Trophoblast cell (in vitro differentiated cells and primary cell): ENCODE data around the gene NOS1AP.

Source experiments
- DNase-seq, 2 donors: peaks; one replicate each; pipeline ENCODE4 v3.0.0-alpha.2; 2016
- H2AFZ ChIP-seq: 2 replicates; pipeline ENCODE4 v1.6.1; 2013; ENCODE audit warnings: low read length, moderate library complexity, mild to moderate bottlenecking; ENCODE audit not compliant: insufficient read depth, poor library complexity
- H2AK5ac ChIP-seq: 2 replicates; pipeline ENCODE4 v1.6.1; 2013; ENCODE audit warnings: mild to moderate bottlenecking, low read length
- H2BK120ac ChIP-seq: 2 replicates; pipeline ENCODE4 v1.6.1; 2013; ENCODE audit warnings: low read length, mild to moderate bottlenecking, moderate library complexity; ENCODE audit not compliant: insufficient read depth, poor library complexity
- H2BK12ac ChIP-seq: 2 replicates; pipeline ENCODE4 v1.6.1; 2013; ENCODE audit warnings: mild to moderate bottlenecking, low read length, moderate library complexity
- H2BK5ac ChIP-seq: 2 replicates; pipeline ENCODE4 v1.6.1; 2013; ENCODE audit warnings: low read length, low read depth, moderate library complexity, mild to moderate bottlenecking; ENCODE audit not compliant: poor library complexity
- H3K14ac ChIP-seq: 2 replicates; pipeline ENCODE4 v1.6.1; 2013; ENCODE audit warnings: mild to moderate bottlenecking, low read length
- H3K18ac ChIP-seq: 2 replicates; pipeline ENCODE4 v1.6.1; 2013; ENCODE audit warnings: mild to moderate bottlenecking, low read length
- H3K23ac ChIP-seq: 2 replicates; pipeline ENCODE4 v1.6.1; 2013; ENCODE audit warnings: low read length
- H3K27ac ChIP-seq: 2 replicates; pipeline ENCODE4 v1.5.1; 2013; ENCODE audit warnings: low read depth, mild to moderate bottlenecking, inconsistent platforms, low read length, moderate library complexity
- H3K27me3 ChIP-seq: 2 replicates; pipeline ENCODE4 v1.6.1; 2013; ENCODE audit warnings: inconsistent platforms, mild to moderate bottlenecking, low read length, moderate library complexity; ENCODE audit not compliant: insufficient read depth
- H3K36me3 ChIP-seq, 2 experiments: 1 replicate in 1 of 2; 2 replicates in 1 of 2; pipeline ENCODE4 v1.6.1; 2013; ENCODE audit warnings: low read length in 2 of 2, mild to moderate bottlenecking in 2 of 2, moderate library complexity in 1 of 2; ENCODE audit not compliant: insufficient read depth in 2 of 2, control insufficient read depth in 1 of 2
- H3K4ac ChIP-seq: 2 replicates; pipeline ENCODE4 v1.6.1; 2013; ENCODE audit warnings: low read depth, mild to moderate bottlenecking, low read length, moderate library complexity
- H3K4me1 ChIP-seq, 2 experiments: 1 replicate in 1 of 2; 2 replicates in 1 of 2; pipeline ENCODE4 v1.6.1; 2013; ENCODE audit warnings: low read length in 2 of 2, mild to moderate bottlenecking in 2 of 2, moderate library complexity in 1 of 2; ENCODE audit not compliant: insufficient read depth in 2 of 2, control insufficient read depth in 1 of 2
- H3K4me2 ChIP-seq: 2 replicates; pipeline ENCODE4 v1.6.1; 2013; ENCODE audit warnings: inconsistent platforms, mild to moderate bottlenecking, low read length, moderate library complexity
- H3K4me3 ChIP-seq: 2 replicates; pipeline ENCODE4 v1.5.1; 2013; ENCODE audit warnings: mild to moderate bottlenecking, low read depth, low read length, inconsistent platforms
- H3K79me1 ChIP-seq: one replicate; pipeline ENCODE4 v1.6.1; 2013; ENCODE audit warnings: low read length
- H3K79me2 ChIP-seq: 2 replicates; pipeline ENCODE4 v1.6.1; 2013; ENCODE audit warnings: low read length, mild to moderate bottlenecking; ENCODE audit not compliant: control insufficient read depth, insufficient read depth, poor library complexity
- H3K9ac ChIP-seq: 2 replicates; pipeline ENCODE4 v1.6.1; 2013; ENCODE audit warnings: mild to moderate bottlenecking, low read length
- H3K9me3 ChIP-seq: 2 replicates; pipeline ENCODE4 v1.6.1; 2013; ENCODE audit warnings: low read depth, mild to moderate bottlenecking, control low read depth, inconsistent platforms, low read length; ENCODE audit not compliant: insufficient read depth
- H4K12ac ChIP-seq: 2 replicates; pipeline ENCODE4 v1.6.1; 2013; ENCODE audit warnings: low read depth, mild to moderate bottlenecking, low read length, moderate library complexity
- H4K8ac ChIP-seq: 2 replicates; pipeline ENCODE4 v1.6.1; 2013; ENCODE audit warnings: low read depth, mild to moderate bottlenecking, low read length, moderate library complexity
- H4K91ac ChIP-seq: one replicate; pipeline ENCODE4 v1.6.1; 2013; ENCODE audit warnings: low read depth, mild to moderate bottlenecking, low read length, moderate library complexity
- WGBS: extraction: QIAGEN DNeasy Blood & Tissue Kit; methylation state at CpG from one replicate; pipeline ENCODE4 v1.1.7; 2013; ENCODE audit warnings: missing lambda C conversion rate; ENCODE audit not compliant: insufficient read length, insufficient coverage; ENCODE audit errors: extremely low coverage; 5-methylcytosine and 5-hydroxymethylcytosine counted together

Gene NOS1AP

DNA sequence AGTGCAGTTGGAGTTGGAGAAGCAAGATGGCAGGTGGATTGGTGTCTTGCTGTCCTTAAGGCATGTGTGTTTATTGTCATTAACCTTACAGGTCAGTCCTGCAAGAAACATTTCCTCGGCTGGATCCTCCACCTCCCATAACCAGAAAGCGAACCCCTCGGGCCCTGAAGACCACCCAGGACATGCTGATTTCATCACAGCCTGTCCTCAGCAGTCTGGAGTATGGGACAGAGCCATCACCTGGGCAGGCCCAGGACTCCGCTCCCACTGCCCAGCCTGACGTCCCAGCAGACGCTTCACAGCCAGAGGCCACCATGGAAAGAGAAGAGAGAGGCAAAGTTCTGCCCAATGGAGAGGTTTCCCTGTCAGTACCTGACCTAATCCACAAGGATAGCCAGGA is 313.6 kb downstream of the NOS1AP start:
- H3K9me3 ChIP-seq, result no peaks in the 10 kb centered on the region
- H2AK5ac ChIP-seq, result no peak overlapping the region
- no peak overlapping the region for H3K4me2 ChIP-seq
- no peak overlapping the region for H2AFZ ChIP-seq
- no peak overlapping the region for H2BK12ac ChIP-seq
- no peak overlapping the region for H2BK5ac ChIP-seq
- no peak overlapping the region for H3K9ac ChIP-seq
- H3K79me2 ChIP-seq, result no peaks in the 10 kb centered on the region
- H3K14ac ChIP-seq, result no peak overlapping the region
- H3K18ac ChIP-seq, result no peak overlapping the region
- no peaks in the 10 kb centered on the region for H3K27me3 ChIP-seq
- H3K4me1 ChIP-seq, result no peaks in the 10 kb centered on the region
- no peak overlapping the region for H3K4me3 ChIP-seq
- H2BK120ac ChIP-seq, result no peak overlapping the region
- no peak overlapping the region for H3K23ac ChIP-seq
- no peak overlapping the region for H4K8ac ChIP-seq
- no peak overlapping the region for H4K12ac ChIP-seq
- DNase-seq, result no peak
- H3K4ac ChIP-seq, result no peak overlapping the region
- no CpG with 5 or more reads among the region's 6 CpGs for WGBS
- no peak overlapping the region for H3K27ac ChIP-seq
- H4K91ac ChIP-seq, result no peak overlapping the region
- H3K36me3 ChIP-seq, result peaks cover 0 to 6% of the 10 kb centered on the region in 2 experiments
- no peaks in the 10 kb centered on the region for H3K79me1 ChIP-seq

- H2AK5ac ChIP-seq, result no peak overlapping the region
- no peak overlapping the region for H3K4me3 ChIP-seq
- H3K14ac ChIP-seq, result no peak overlapping the region
- H3K79me2 ChIP-seq, result no peaks in the 10 kb centered on the region
- no peak overlapping the region for H3K4me2 ChIP-seq
- no CpG with 5 or more reads among the region's 8 CpGs for WGBS
- H3K4me1 ChIP-seq, result no peaks in the 10 kb centered on the region
- no peak overlapping the region for H4K8ac ChIP-seq
- H3K27me3 ChIP-seq, result no peaks in the 10 kb centered on the region
- peaks cover 0 to 6% of the 10 kb centered on the region in 2 experiments for H3K36me3 ChIP-seq
- H2BK12ac ChIP-seq, result no peak overlapping the region
- H3K79me1 ChIP-seq, result no peaks in the 10 kb centered on the region
- no peak overlapping the region for H3K23ac ChIP-seq
- no peak overlapping the region for H4K12ac ChIP-seq
- no peak overlapping the region for H2BK5ac ChIP-seq
- no peak overlapping the region for H2AFZ ChIP-seq
- H3K4ac ChIP-seq, result no peak overlapping the region
- no peak overlapping the region for H3K9ac ChIP-seq
- no peak overlapping the region for H3K18ac ChIP-seq
- no peak overlapping the region for H3K27ac ChIP-seq
- DNase-seq, result no peak
- no peak overlapping the region for H2BK120ac ChIP-seq
- no peaks in the 10 kb centered on the region for H3K9me3 ChIP-seq
- no peak overlapping the region for H4K91ac ChIP-seq
These were observed 314.0 kb downstream of the NOS1AP start for GRCh38 chr1:162383516-162383915.

DNA sequence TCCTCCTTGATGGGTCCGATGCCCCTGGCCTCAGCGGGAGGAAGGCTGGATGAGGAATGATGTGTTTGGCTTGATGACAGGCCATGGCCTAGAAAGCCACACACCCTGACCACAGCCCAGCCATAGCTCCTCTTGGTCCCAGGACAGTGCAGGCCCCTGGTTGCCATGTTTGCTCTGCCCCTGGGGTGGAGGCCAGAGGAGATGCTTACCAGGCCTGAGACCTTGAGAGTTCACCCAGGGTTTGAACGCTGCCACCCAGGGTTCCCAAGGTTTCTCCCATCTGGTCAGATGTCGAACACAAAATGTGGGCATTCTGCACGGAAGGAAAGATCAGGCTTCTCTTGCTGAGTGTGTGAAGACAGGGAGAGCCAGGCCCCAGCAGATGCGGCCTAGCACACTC is 314.6 kb downstream of the NOS1AP start:
- H4K91ac ChIP-seq, result no peak overlapping the region

DNA sequence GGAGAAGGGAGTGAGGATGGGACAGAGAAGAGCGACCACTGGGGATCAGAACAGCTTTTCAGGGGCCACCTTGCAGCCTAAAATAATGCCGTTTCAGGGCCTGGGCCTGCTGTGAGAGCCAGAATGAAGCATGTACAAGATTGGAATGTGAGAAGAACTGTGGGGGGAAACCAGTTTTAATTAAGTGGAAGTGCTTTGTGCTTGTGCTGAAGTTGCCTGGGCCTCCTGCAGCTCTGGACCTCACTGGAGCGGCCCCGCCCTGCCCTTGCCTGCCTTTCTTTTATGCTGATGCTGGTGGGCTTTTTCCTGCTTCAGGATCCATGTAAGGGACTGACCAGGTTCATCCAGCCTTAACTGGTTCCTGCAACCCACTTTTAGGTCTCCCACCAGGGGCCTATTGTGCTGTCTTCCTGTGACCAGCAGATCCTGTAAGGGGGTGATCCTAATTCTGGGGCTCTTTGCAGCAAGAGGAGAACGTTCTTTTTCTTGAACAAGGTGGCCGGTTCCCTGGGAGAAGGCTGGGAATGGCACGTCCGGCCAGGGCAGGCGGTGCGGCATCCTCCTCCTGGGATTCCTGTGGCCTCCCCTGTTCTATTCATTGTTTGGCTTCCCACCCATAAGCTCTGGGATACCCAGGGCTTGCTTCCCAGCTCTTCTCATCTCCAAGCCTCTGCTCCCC is 315.2 kb downstream of the NOS1AP start:
- Histone ChIP-seq H3K23ac (no peak overlapping the region), H4K12ac (no peak overlapping the region), H3K9ac (no peak overlapping the region), H3K14ac (no peak overlapping the region), H3K4me3 (no peak overlapping the region), H3K4ac (no peak overlapping the region), H3K79me1 (no peaks in the 10 kb centered on the region), H4K91ac (no peak overlapping the region), H2AFZ (no peak overlapping the region), H2BK12ac (no peak overlapping the region), H2AK5ac (no peak overlapping the region), H4K8ac (no peak overlapping the region), H3K27me3 (no peaks in the 10 kb centered on the region), H2BK120ac (no peak overlapping the region), H3K36me3 (peaks cover 0 to 6% of the 10 kb centered on the region in 2 experiments), H3K18ac (no peak overlapping the region), H3K4me1 (no peaks in the 10 kb centered on the region), H3K27ac (no peak overlapping the region), H3K79me2 (no peaks in the 10 kb centered on the region), H3K4me2 (no peak overlapping the region), H3K9me3 (no peaks in the 10 kb centered on the region), H2BK5ac (no peak overlapping the region)
- DNase-seq, result no peak
- WGBS, result no CpG with 5 or more reads among the region's 10 CpGs

More for the DNA sequence above, 314.6 kb downstream of the NOS1AP start:
- Histone ChIP-seq H3K4me2 (no peak overlapping the region), H3K23ac (no peak overlapping the region), H3K14ac (no peak overlapping the region), H3K4me3 (no peak overlapping the region), H3K36me3 (peaks cover 0 to 6% of the 10 kb centered on the region in 2 experiments), H3K4ac (no peak overlapping the region), H3K4me1 (no peaks in the 10 kb centered on the region), H3K79me1 (no peaks in the 10 kb centered on the region), H3K18ac (no peak overlapping the region), H2BK5ac (no peak overlapping the region), H3K27me3 (no peaks in the 10 kb centered on the region), H3K9me3 (no peaks in the 10 kb centered on the region), H2BK12ac (no peak overlapping the region), H4K8ac (no peak overlapping the region), H2AK5ac (no peak overlapping the region), H4K12ac (no peak overlapping the region), H3K9ac (no peak overlapping the region), H3K27ac (no peak overlapping the region), H3K79me2 (no peaks in the 10 kb centered on the region), H2BK120ac (no peak overlapping the region), H2AFZ (no peak overlapping the region)
- no peak for DNase-seq
- no CpG with 5 or more reads among the region's 6 CpGs for WGBS
